H1 (cell line): ENCODE measurements around the gene ADGRL3. TPM values are rescaled to one million over a fixed set of nuclear protein-coding genes. Genes with fewer than 3 reads are reported as not detected.

Experiments used
- CEBPB ChIP-seq: IDR thresholded peaks from 2 replicates; pipeline ENCODE4 v1.6.1; 2012; ENCODE audit warnings: low read depth, low read length
- MAFK ChIP-seq: IDR thresholded peaks from 2 replicates; pipeline ENCODE4 v1.6.1; 2012; ENCODE audit warnings: low read depth, mild to moderate bottlenecking, improper control_type of control experiment, low read length
- PHF8 ChIP-seq: fragments of 200-600 bp; sonication (generic); conservative IDR thresholded peaks from 2 replicates; pipeline ENCODE4 v1.7.1; 2012; ENCODE audit warnings: low read depth, mild to moderate bottlenecking, inconsistent platforms, low read length, moderate library complexity
- RBBP5 ChIP-seq: IDR thresholded peaks from 2 replicates; pipeline ENCODE4 v1.7.1; 2012; ENCODE audit warnings: low read depth, mild to moderate bottlenecking, inconsistent platforms, low read length, moderate library complexity, borderline replicate concordance
- SAP30 ChIP-seq: fragments of 300-600 bp; sonication (generic); IDR thresholded peaks from 2 replicates; pipeline ENCODE4 v1.7.1; 2012; ENCODE audit warnings: low read length, moderate library complexity, mild to moderate bottlenecking, inconsistent platforms; ENCODE audit not compliant: insufficient read depth, insufficient replicate concordance
- SRF ChIP-seq: IDR thresholded peaks from 2 replicates; pipeline ENCODE4 v1.6.1; 2011; ENCODE audit warnings: mild to moderate bottlenecking, low read depth, low read length, moderate library complexity
- TBP ChIP-seq: IDR thresholded peaks from 2 replicates; pipeline ENCODE4 v1.6.1; 2011; ENCODE audit warnings: low read depth, low read length, improper control_type of control experiment
- polyA plus RNA-seq, 7 experiments: library from polyadenylated mRNA; depleted of rRNA in 3 of 7; stranded (reverse) in 5 of 7; unstranded in 2 of 7; fragments of >200 nt in 5 of 7; fragments of 200-250 nt in 2 of 7; gene quantifications; 1 replicate in 5 of 7; 2 replicates in 1 of 7; 4 replicates in 1 of 7; pipeline versions ENCODE4 v1.2.1 to v1.2.3, GENCODE V29; 2011 to 2013; ENCODE audit warnings: missing spikeins in 2 of 7, mixed read lengths in 2 of 7
- total RNA-seq: library from RNA; stranded (reverse); fragmentation: NEBNext Ultra II Directional; extraction: Animal tissue kit (Norgen Biotek cat#: 25700); gene quantifications from 2 replicates; pipeline ENCODE4 v1.2.1, GENCODE V29; 2021

The ADGRL3 gene
- total and polyA plus RNA-seq, 2 of the 8 experiments (the other 6 are each of a cell fraction or from before 2014, with no cell fraction given): 6.6 to 13.0 TPM

DNA sequence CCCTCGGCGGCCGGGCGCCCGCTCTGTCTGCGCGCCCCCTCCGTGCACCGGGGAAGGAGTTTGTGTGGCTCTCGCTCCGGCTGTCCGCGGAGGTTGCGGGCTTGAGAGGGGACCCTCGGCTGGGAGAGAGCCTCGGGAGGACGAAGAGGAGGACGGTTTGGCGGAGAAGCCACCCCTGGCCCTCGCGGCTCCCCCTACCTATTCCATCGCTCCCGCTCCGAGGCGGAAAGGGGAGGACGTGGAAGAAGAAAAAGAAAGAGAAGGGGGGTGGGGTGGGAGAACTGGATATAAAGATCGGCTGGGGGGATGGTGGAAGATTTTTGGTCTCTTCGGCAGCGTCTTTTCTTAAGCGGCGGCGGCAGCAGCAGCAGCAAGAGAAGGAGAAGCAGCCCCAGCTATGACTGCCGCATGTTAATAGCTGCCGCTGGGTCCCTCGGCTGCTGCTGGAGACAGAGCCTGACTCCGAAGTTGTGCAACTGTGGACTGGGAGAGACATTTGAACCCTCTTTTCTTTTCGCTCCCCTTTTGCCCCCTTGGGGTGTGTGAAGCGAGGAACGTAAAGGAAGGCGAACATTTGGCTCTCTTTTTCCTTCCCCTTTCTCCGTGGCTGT, 895 bp downstream of the ADGRL3 start (continued):
- TF ChIP-seq PHF8 (0 out of 2 replicates have a peak, but pooled peaks have one; percentile 19), SAP30 (peak; percentile 47), RBBP5 (no peak), TBP (no peak), CEBPB (0 out of 2 replicates have a peak, but pooled peaks have one; percentile 7), MAFK (no peak), SRF (no peak)
